GM19035 (cell line): Measurements from ENCODE around the gene SLC50A1.
"Not testable (repeated sequence)": the region's sequence is repeated elsewhere in the genome, so short reads cannot be mapped to it uniquely, and the experiment has no call there.

Experiments used
- ATAC-seq: cut with Tn5 transposase; IDR thresholded peaks from one replicate; pipeline ENCODE4 v1.9.1; 2021; ENCODE audit not compliant: unreplicated experiment

The SLC50A1 gene

DNA sequence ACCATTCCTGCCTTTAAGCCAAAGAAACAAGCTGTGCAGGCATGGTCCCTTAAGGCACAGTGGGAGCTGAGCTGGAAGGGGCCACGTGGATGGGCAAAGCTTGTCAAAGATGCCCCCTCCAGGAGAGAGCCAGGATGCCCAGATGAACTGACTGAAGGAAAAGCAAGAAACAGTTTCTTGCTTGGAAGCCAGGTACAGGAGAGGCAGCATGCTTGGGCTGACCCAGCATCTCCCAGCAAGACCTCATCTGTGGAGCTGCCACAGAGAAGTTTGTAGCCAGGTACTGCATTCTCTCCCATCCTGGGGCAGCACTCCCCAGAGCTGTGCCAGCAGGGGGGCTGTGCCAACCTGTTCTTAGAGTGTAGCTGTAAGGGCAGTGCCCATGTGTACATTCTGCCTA is 1.3 kb upstream of the SLC50A1 start:
- ATAC-seq, result no peak

DNA sequence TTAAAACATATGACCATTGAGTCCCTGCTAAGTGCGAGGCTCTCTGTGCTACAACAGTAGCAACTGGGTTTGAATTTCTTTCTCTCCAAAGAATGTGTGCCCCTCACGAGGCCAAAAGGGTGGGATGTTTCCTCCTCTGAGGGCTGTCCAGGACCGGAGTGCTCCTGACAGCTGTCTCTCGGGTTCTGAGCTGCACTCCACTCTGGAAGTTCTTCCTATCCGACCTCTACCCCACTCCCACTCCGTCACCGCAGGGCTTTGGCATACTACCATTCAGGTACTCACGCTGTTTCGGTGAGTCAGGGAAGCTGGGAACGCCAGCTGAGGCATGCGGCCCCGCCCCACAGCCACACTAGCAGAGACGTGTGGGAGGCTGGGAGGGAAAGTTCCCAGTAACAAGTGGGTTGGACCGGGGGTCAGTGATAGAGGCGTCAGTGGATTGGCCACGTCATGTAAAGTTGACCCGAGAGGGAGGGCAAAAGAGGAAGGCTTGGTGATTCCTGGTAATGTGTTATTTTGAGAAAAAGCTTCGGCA is 705 bp upstream of the SLC50A1 start:
- no peak for ATAC-seq

DNA sequence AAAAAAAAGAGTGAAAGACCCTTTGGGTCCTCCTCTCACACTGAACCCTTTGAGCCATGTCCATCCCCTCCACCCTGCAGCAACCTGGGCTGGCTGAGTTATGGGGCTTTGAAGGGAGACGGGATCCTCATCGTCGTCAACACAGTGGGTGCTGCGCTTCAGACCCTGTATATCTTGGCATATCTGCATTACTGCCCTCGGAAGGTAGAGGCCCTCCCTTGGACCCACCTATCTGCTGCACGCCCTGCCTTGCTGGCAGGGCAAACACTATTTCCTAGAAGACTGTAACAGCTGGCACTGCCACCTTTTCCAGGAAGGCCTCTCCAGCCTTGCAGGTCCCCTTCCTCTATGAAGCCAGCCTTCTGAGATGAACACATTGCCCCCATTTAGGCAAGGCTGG is 1.1 kb downstream of the SLC50A1 start:
- ATAC-seq, result no peak

DNA sequence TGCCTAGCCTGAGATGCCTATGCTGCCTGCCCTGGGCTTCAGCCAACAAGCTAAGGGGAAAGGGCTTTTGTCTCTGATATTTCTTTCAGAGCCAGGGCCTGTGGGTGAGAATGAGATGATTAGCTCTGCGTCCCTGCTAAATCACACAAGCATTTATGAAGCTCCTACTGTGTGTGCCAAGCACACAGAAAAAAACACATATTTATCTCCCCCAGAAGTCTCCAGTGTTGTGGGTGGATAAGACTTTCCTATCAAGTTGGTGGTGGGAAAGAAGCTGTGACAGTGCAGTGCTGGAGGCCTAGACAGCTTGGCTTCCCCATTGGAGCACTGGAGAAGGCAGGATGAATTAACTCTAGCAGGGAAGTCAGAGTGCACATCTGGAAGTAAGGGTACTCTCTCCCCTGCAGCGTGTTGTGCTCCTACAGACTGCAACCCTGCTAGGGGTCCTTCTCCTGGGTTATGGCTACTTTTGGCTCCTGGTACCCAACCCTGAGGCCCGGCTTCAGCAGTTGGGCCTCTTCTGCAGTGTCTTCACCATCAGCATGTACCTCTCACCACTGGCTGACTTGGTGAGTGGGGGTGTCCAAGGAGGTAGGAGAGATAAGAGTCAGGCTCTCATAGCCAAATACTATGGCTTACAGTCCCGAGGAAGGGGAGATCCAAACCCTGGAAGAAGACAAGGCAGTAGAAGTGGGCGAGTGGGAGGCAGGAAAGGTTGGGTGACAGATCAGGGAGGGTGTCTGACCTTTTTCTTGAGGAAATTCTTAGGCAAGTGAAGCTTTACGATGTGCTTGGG is 1.7 kb downstream of the SLC50A1 start:
- ATAC-seq, result no peak

DNA sequence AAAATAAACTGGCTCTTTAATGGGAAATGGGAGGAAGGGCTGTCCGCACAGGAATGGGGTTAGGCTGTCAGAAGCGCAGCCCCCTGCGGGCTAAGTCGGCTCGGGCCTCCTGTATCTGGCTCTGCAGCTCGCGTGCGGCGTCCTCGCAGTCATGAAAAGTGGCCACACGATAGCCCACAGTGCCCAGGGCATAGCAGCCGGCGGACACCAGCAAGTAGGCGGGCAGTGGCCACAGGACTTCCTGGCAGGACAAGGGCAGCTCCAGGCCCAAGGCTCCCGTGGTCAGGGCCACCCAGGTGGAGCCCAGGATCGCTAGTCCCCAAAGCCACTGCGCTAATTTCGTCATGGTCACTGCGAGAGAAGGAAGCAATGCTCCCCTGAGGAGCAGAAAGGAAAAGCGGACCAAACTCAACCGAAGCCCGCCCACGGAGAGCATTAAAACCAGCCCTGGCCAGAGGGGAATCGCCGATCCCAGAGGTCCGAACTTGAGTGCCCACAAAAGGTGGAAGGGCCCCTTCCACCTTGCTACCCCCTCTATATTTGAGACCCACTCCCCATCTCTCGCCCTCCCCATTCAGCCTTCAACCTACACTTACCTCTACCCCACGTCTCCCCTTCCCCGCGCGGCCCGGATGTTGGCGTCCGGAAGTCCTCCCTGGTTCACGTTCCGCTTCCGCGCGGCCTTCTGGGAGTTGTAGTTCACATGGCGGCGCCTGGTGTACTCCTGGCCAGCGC is 4.4 kb downstream of the SLC50A1 start, which contains the start of gene DPM3:
Gene DPM3, minus strand, starts transcription at position 637 of the 735 bp plus-strand sequence. Its CDS starts 291 bp downstream, at position 346.
- peak; percentile 62 for ATAC-seq

DNA sequence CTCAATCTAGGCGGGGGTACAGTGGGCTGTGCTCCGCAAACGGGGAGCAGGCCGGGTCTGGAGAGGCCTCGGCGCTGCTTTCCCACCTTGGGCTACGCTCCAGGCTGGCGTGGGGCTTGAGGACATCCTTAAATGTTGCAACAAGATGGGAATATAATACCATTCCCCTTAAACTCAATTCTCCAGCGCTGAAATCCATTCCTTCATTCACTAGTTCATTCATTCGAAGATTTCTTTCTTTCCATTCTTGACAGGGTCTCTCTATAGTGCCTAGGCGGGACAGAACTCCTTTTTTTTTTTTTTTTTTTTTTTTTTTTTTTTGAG is 4.9 kb downstream of the SLC50A1 start:
- no peak for ATAC-seq

DNA sequence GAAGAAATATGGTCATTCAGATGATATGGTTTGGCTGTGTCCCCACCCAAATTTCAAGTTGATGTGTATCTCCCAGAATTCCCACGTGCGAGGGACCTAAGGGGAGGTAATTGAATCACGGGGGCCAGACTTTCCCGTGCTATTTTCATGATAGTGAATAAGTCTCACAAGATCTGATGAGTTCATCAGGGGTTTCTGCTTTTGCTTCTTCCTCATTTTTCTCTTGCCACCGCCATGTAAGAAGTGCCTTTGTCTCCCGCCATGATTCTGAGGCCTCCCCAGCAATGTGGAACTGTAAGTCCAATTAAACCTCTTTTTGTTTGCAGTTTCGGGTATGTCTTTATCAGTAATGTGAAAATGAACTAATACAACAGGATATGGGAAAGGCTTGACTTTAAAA is 6.1 kb downstream of the SLC50A1 start:
- no peak for ATAC-seq

DNA sequence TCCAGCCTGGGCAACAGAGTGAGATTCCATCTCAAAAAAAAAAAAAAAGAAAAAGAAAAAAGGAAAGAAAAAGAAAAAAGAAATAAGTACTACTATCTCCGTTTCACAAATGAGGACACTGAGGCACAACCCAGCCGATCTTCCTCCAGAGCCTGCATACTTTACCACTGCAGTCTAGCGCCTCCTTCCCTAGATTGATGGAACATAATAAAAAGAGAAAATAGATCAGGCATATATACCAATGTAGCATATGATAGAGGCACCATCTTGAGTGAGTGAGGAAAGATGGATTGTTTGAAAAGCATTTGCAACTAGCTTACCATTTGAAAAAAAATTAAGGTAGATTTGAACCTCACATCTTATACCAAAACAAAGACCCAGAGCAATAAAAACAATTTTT is 9.8 kb downstream of the SLC50A1 start:
- ATAC-seq, result no peak

DNA sequence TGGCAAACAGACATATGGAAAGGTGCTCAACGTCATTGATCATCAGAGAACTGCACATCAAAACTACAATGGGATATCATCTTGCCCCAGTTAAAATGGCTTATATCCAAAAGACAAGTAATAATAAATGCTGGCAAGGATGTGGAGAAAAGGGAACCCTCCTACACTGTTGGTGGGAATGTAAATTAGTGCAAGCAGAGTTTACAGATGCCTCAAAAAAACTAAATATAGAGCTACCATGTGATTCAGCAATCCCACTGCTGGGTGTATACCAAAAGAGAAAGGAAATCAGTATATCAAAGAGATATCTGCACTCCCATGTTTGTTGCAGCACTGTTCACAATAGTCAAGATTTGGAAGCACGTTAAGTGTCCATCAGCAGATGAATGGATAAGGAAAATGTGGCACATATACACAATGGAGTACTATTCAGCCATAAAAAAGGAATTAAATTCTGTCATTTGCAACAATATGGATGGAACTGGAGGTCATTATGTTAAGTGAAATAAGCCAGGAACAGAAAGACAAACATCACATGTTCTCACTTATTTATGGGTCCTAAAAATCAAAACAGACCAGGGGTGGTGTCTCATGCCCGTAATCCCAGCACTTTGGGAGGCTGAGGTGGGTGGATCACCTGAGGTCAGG is 20.5 kb downstream of the SLC50A1 start:
- ATAC-seq, result not testable (repeated sequence)

DNA sequence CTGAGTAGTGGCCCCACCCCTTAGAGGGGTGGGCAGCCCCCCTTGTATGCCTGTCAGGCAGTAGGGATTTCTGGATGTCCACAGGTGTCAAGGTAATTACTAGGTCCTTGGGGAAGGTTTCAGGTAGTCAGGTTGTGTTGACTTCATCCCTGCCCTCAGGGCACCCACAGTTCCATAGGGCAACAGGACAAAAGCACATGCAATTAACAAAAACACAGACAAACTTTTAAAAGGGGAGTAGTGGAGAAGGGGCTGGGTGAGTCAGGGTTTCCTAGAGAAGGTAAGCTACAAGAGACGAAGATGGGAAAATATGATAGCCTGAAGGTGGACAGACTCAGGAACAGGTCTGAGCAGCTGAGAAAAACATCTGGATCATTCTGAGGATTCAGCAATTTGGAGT is 23.3 kb downstream of the SLC50A1 start:
- ATAC-seq, result no peak

DNA sequence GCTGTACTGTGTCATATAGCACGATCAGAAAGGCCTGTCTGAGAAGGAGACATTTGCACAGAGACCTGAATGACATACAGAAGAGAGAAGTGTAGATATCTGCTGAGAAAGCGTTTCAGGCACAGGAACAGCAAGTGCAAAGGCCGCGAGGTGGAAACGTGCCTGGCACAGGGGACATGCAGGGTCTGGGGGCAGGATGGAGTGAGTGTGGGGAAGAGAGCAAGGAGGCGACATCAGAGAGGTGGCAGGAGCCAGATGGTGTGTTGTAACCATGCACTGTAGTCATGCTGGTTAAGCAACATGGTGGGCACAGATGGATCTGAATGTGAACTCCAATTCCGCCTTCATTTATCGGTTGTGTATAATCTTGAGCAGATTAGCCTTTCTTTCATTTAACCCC is 24.5 kb downstream of the SLC50A1 start:
- no peak for ATAC-seq

DNA sequence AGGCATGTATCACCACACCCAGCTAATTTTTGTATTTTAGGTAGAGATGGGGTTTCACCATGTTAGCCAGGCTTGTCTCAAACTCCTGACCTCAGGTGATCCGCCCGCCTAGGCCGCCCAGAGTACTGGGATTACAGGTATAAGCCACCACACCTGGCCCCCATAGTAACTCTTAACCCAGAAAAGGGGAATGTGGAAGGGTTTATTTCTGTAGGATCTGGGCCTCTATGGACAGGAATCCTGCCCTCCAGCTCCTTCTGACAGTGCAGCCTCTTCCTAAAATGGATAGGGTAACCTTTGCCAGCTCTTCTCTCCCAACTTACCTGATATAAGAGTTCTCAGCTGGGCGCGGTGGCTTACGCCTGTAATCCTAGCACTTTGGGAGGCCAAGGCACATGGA is 27.0 kb downstream of the SLC50A1 start:
- ATAC-seq, result not testable (repeated sequence)

DNA sequence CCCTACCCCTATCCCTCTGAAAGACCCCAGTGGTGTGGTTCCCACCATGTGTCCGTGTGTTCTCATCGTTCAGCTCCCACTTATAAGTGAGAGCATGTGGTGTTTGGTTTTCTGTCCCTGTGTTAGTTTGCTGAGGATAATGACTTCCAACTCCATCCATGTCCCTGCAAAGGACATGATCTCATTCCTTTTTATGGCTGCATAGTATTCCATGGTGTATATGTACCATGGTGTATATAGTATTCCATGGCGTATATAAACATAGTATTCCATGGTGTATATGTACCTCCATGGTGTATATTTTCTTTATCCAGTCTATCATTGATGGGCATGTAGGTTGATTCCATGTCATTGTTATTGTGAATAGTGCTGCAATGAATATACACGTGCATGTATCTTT is 28.1 kb downstream of the SLC50A1 start:
- ATAC-seq, result not testable (repeated sequence)

DNA sequence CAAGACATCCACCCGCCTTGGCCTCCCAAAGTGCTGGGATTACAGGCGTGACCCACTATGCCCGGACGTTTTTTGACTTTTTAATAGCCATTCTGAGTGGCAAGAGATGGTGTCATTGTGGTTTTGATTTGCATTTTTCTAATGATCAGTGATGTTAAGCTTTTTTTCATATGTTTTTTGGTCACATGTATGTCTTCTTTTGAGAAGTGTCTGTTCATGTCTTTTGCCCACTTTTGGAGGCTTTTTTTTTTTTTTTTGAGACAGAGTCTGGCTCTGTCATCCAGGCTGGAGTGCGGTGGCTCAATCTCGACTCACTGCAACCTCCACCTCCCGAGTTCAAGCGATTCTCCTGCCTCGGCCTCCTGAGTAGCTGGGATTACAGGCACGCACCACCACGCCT is 29.0 kb downstream of the SLC50A1 start:
- ATAC-seq, result not testable (repeated sequence)

DNA sequence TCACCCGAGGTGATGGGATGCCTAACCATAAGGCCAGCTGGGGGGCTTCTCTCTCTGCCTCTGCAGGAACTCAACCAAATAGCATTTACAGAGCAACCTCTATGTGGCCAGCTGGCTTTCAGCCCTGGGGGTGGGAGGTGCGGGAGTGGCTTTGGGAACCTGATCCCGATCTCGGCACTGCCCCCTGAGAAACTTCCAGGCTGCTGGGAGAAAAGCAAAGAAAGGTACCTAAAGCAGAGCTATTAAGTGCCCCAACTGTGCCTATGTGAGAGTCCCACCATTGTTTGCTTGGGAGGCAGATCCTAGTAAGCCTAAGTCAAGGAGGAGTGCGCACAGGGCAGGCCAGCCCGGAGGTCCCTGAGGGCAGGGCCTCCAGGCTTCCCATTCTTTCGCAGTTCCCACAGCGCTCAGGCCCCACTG is 30.4 kb downstream of the SLC50A1 start:
- ATAC-seq, result no peak

DNA sequence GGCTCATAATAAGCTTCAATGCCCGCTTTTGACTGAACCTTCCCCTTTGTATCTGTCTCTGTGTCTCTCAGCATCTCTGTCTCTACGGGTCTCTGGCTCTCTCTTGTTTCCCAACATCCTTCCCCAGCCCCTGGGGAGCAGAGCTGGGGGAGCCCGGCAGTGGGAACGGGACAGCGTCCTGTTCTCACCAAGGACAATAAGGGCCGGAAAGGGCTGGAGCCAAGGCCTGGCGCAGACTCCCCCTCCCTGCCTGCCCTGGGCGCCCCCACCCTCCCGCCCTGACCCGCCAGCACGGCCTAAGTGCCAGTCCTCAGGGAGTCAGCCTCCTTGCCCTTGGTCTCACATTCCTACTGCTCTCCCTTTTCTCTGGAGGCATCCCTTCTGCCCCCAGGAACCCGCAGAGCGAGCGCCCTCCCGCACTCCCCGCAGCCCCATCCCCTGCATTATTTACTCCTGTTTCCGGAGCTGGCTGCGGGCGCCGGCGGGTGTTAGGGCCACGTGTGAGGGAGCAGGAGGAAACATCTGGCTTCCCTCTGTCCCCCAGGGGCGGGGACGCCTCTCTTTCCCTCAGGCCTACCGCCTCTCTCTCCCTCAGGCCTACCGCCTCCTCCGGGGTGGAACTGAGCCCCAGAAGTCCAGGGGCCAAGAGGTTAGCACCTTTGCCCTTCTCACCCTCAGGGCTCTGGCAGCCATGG is 31.0 kb downstream of the SLC50A1 start:
- ATAC-seq, result no peak

DNA sequence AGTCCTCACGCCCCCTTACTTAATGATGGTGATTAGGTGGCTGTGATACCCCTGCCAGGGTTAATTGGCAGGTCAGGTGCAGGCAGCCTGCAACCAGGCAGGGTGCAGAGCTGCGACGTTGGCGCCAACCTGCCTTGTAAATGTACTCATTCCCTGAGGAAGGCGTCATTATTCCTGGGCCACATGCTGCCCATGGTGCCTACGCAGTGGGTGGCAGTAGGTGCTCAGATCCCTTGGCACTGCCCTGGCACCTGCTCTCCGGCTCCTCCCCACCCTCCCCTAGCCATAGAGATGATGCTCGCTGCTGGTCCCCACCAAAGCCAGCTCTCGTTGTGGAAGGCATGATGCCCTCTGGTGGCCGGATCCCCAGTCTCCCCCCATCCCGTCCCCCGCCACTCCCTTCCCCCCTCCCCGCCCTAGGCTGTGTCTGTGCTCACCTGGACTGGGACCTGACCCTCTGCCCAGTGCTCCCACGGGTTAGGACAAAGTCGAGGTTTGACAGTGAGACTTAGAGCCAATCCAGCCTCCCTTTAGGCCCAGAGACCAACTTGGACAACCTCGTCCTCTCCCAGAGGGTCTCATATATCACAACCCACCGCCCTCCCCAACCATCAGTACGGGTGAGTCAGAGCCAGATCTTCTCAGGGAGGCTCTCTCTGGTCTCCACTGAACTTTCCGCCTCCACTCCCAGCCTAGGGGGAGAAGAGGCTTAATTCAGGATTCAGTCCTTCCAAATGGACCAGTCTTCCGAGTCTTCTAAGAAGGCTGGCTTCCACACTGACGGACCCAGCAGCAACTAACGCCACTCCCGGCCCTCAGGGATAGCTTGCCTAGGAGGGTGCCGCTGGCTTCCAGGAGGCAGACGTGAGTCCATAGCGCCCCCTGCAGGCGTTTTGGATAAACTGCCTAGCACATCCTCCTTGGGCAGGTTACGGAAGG is 31.8 kb downstream of the SLC50A1 start:
- no peak for ATAC-seq

DNA sequence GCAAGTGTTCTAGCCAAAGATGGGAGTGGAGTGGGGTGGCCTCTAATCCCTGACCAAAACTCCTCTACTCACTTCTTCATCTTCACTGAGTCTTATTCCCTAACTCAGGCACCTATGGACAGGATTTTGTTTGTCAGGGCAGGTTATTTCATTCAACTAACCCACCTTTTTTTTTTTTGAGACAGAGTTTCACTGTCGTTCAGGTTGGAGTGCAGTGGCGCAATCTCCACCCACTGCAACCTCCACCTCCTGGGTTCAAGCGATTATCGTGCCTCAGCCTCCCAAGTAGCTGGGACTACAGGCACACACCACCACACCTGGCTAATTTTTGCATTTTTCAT is 32.4 kb downstream of the SLC50A1 start:
- not testable (repeated sequence) for ATAC-seq

DNA sequence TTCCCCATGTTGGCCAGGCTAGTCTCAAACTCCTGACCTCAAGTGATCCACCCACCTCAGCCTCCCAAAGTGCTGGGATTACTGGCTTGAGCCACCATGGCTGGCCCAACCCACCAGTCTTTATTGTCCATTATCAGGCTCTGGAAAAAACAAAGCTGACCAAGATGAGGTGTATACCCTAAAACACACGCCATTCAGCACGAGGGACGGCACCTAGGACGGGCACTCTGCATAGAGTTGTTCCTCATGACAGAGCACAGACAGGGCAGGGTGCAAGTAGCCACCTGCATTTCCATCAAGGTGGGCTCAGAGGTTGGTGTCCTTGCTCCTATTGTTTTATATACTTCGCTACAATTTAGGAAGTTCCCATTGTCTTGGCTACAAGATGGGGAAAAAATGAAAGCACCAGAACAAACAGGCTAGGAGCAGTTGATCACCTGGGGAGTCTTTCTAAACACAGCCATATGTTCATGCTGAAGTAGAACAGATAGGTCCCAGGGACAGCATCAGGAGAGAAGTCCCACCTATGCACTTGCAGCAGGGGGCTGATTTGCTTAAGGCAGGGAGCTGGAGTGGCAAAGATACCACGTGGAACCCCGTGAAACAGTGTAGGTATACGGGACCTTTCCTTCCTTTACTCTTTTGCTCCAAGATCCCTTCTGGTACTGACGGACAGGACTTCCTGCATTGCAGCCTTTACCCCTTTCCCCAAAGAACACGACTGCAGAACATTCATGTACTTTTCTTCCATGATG is 33.0 kb downstream of the SLC50A1 start:
- ATAC-seq, result no peak
